ENCODE measurements around the gene MIB1. TPM values are rescaled to one million over a fixed set of nuclear protein-coding genes. Genes with fewer than 3 reads are reported as not detected.

Gene MIB1
- total RNA-seq, 1 experiment from 2014 or later: 66.3 TPM

DNA sequence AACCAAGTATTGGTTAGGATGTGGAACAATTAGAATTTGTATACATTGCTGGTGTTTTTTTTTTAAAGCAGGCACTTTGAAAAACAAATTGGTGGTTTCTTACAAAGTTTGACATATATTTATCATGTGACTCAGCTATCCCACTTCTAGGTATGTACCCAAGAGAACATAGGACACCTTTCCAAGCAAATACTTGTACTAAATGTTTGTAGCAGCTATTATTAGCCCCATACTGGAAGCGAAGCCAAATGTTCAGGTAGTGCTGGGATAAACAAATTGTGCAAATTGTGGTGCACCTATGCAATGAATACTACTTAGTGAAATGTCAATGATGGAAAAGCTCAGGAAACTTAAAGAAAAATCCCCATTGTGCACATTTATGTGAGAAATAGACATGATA lies 101.0 kb downstream of the MIB1 start:
- peaks cover 8% of the 10 kb centered on the region for H3K36me3 ChIP-seq (ENCODE audit: control insufficient read depth, insufficient read depth, low read length)

GRCh38 chr18:21843341-21843740 lies 102.7 kb downstream of the MIB1 start:
- Histone ChIP-seq H3K36me3 (ENCODE audit: control insufficient read depth, insufficient read depth, low read length) (peaks cover 8% of the 10 kb centered on the region), H3K9me3 (ENCODE audit: control insufficient read depth, insufficient read depth, low read depth, low read length) (no peaks in the 10 kb centered on the region), H3K27ac (ENCODE audit: low read length) (no peak overlapping the region), H3K27me3 (ENCODE audit: control insufficient read depth, insufficient read depth, low read length) (no peaks in the 10 kb centered on the region), H3K4me1 (ENCODE audit: control insufficient read depth, insufficient read depth, low read length) (no peaks in the 10 kb centered on the region), H3K4me3 (ENCODE audit: low read depth in 2 of 2, low read length in 2 of 2) (no peak overlapping the region)
- ATAC-seq: no peak
- CTCF ChIA-PET: no interaction called here
- in situ Hi-C loops (cut with HindIII; ENCODE audit: low pct_unique_long_range_greater_than_20kb, low sequenced_read_pairs) (no loop called here), intact Hi-C loops (cut with micrococcal nuclease; ENCODE audit: unreplicated experiment) (no loop called here)
- DNase-seq (ENCODE audit: low read depth, low spot score): no peak
- TF ChIP-seq TCF7L2 (IDR thresholded peaks at IDR 0.05; ENCODE audit: low read depth, low read length) (no peak), POLR2AphosphoS5 (IDR thresholded peaks at IDR 0.05; ENCODE audit: low read depth, low read length) (no peak)
- TF ChIP-seq, protein P1, sequence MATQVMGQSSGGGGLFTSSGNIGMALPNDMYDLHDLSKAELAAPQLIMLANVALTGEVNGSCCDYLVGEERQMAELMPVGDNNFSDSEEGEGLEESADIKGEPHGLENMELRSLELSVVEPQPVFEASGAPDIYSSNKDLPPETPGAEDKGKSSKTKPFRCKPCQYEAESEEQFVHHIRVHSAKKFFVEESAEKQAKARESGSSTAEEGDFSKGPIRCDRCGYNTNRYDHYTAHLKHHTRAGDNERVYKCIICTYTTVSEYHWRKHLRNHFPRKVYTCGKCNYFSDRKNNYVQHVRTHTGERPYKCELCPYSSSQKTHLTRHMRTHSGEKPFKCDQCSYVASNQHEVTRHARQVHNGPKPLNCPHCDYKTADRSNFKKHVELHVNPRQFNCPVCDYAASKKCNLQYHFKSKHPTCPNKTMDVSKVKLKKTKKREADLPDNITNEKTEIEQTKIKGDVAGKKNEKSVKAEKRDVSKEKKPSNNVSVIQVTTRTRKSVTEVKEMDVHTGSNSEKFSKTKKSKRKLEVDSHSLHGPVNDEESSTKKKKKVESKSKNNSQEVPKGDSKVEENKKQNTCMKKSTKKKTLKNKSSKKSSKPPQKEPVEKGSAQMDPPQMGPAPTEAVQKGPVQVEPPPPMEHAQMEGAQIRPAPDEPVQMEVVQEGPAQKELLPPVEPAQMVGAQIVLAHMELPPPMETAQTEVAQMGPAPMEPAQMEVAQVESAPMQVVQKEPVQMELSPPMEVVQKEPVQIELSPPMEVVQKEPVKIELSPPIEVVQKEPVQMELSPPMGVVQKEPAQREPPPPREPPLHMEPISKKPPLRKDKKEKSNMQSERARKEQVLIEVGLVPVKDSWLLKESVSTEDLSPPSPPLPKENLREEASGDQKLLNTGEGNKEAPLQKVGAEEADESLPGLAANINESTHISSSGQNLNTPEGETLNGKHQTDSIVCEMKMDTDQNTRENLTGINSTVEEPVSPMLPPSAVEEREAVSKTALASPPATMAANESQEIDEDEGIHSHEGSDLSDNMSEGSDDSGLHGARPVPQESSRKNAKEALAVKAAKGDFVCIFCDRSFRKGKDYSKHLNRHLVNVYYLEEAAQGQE (IDR thresholded peaks at IDR 0.05; ENCODE audit: insufficient read depth in 1 of 2, low read depth in 2 of 2, low read length in 1 of 2): no peak
- TF ChIP-seq, protein P2, sequence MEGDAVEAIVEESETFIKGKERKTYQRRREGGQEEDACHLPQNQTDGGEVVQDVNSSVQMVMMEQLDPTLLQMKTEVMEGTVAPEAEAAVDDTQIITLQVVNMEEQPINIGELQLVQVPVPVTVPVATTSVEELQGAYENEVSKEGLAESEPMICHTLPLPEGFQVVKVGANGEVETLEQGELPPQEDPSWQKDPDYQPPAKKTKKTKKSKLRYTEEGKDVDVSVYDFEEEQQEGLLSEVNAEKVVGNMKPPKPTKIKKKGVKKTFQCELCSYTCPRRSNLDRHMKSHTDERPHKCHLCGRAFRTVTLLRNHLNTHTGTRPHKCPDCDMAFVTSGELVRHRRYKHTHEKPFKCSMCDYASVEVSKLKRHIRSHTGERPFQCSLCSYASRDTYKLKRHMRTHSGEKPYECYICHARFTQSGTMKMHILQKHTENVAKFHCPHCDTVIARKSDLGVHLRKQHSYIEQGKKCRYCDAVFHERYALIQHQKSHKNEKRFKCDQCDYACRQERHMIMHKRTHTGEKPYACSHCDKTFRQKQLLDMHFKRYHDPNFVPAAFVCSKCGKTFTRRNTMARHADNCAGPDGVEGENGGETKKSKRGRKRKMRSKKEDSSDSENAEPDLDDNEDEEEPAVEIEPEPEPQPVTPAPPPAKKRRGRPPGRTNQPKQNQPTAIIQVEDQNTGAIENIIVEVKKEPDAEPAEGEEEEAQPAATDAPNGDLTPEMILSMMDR (IDR thresholded peaks at IDR 0.05): no peak
- no TSS peak for BruUV-seq (replicated peaks)
- POLR2A ChIA-PET: no interaction called here

More for the DNA sequence above, 101.0 kb downstream of the MIB1 start:
- ATAC-seq: no peak
- Histone ChIP-seq H3K9me3 (ENCODE audit: control insufficient read depth, insufficient read depth, low read depth, low read length) (no peaks in the 10 kb centered on the region), H3K4me3 (ENCODE audit: low read depth in 2 of 2, low read length in 2 of 2) (no peak overlapping the region), H3K27ac (ENCODE audit: low read length) (no peak overlapping the region), H3K4me1 (ENCODE audit: control insufficient read depth, insufficient read depth, low read length) (no peaks in the 10 kb centered on the region), H3K27me3 (ENCODE audit: control insufficient read depth, insufficient read depth, low read length) (no peaks in the 10 kb centered on the region)
- ChIA-PET POLR2A (interaction anchor here (0.7 kb wide), 1 partner anchor 12 kb away, joined by 13 read pairs; no protein-coding TSS in a partner anchor), CTCF (no interaction called here)
- no TSS peak for BruUV-seq (replicated peaks)
- no peak for TF ChIP-seq SIN3A (IDR thresholded peaks at IDR 0.05; ENCODE audit: borderline replicate concordance, insufficient read depth, low read depth, low read length)
- TF ChIP-seq TCF7L2 (IDR thresholded peaks at IDR 0.05; ENCODE audit: low read depth, low read length): no peak
- TF ChIP-seq, protein P2 (IDR thresholded peaks at IDR 0.05): no peak
- TF ChIP-seq POLR2AphosphoS5 (IDR thresholded peaks at IDR 0.05; ENCODE audit: low read depth, low read length): no peak
- TF ChIP-seq, protein P1 (IDR thresholded peaks at IDR 0.05; ENCODE audit: insufficient read depth in 1 of 2, low read depth in 2 of 2, low read length in 1 of 2): no peak
- in situ Hi-C loops (cut with HindIII; ENCODE audit: low pct_unique_long_range_greater_than_20kb, low sequenced_read_pairs) (no loop called here), intact Hi-C loops (cut with micrococcal nuclease; ENCODE audit: unreplicated experiment) (no loop called here)
- no peak for DNase-seq (ENCODE audit: low read depth, low spot score)
